Measurements from ENCODE around the gene ZNF407.

Gene ZNF407

DNA sequence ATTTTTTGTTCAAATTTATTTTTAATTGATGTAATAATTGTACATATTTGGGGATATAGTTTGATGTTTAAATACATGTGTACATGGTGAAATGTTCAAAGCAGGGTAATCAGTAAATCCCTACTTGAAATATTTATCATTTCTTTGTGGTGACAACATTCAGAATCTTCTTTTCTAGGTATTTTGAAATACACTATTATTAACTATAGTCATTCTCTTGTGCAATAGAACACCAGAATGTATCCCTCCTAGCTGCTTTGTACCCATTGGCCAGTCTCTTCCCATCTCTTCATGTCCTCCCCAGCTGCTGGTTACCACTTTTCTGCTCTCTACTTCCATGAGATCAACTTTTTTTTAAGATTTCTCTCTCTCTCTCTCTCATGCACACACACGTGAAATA, 126.5 kb downstream of the ZNF407 start:
- Histone ChIP-seq H3F3A (ENCODE audit: insufficient read depth) (no peaks in the 10 kb centered on the region), H3K9me2 (replicated peaks; ENCODE audit: insufficient read depth, low read length) (no peaks in the 10 kb centered on the region), H3K36me3 (ENCODE audit: low read length) (no peaks in the 10 kb centered on the region), H3K27me3 (ENCODE audit: low read length) (no peaks in the 10 kb centered on the region), H3K79me2 (ENCODE audit: insufficient read depth, low read length) (no peaks in the 10 kb centered on the region), H3K9ac (ENCODE audit: low read length) (no peak overlapping the region), H3K27ac (ENCODE audit: low read depth, low read length) (no peak overlapping the region), H2AFZ (ENCODE audit: low read depth, low read length, severe bottlenecking) (no peak overlapping the region), H3K9me3 (ENCODE audit: insufficient read depth, low read length) (no peaks in the 10 kb centered on the region), H3K4me3 (ENCODE audit: insufficient read depth, low read length, poor library complexity, severe bottlenecking) (no peak overlapping the region), H3K4me2 (ENCODE audit: low read depth, low read length, poor library complexity, severe bottlenecking) (no peak overlapping the region), H4K20me1 (ENCODE audit: low read depth, low read length) (no peaks in the 10 kb centered on the region)
- TF ChIP-seq, protein P1, sequence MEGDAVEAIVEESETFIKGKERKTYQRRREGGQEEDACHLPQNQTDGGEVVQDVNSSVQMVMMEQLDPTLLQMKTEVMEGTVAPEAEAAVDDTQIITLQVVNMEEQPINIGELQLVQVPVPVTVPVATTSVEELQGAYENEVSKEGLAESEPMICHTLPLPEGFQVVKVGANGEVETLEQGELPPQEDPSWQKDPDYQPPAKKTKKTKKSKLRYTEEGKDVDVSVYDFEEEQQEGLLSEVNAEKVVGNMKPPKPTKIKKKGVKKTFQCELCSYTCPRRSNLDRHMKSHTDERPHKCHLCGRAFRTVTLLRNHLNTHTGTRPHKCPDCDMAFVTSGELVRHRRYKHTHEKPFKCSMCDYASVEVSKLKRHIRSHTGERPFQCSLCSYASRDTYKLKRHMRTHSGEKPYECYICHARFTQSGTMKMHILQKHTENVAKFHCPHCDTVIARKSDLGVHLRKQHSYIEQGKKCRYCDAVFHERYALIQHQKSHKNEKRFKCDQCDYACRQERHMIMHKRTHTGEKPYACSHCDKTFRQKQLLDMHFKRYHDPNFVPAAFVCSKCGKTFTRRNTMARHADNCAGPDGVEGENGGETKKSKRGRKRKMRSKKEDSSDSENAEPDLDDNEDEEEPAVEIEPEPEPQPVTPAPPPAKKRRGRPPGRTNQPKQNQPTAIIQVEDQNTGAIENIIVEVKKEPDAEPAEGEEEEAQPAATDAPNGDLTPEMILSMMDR (IDR thresholded peaks at IDR 0.05; ENCODE audit: insufficient read depth, low read length, poor library complexity, severe bottlenecking), result no peak
- TF ChIP-seq EZH2phosphoT487 (conservative IDR thresholded peaks at IDR 0.05; ENCODE audit: low read length), result no peak

DNA sequence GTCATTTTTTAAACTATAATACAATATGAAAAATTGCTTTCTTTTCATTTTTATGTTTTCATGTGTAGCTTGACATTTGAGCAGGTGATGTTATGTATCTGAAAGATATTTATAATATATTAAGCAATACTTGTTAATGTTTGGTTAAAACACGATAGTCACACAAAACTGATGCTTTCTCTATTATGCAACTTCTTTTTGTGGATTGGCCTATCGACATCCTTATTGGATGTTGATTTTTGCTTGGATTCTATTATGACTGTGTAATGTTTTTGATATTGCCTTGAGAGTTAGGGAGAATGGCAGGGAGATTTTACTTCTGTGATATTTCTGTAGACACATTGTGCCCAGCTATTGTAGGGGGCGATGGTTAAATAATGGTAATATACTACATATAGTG, 128.0 kb downstream of the ZNF407 start:
- H3K9me2 ChIP-seq (replicated peaks; ENCODE audit: insufficient read depth, low read length), result no peaks in the 10 kb centered on the region
- no peak overlapping the region for H3K4me2 ChIP-seq (ENCODE audit: low read depth, low read length, poor library complexity, severe bottlenecking)
- H3K9me3 ChIP-seq (ENCODE audit: insufficient read depth, low read length), result no peaks in the 10 kb centered on the region
- H3K27ac ChIP-seq (ENCODE audit: low read depth, low read length), result no peak overlapping the region
- no peaks in the 10 kb centered on the region for H3K79me2 ChIP-seq (ENCODE audit: insufficient read depth, low read length)
- no peaks in the 10 kb centered on the region for H3F3A ChIP-seq (ENCODE audit: insufficient read depth)
- H4K20me1 ChIP-seq (ENCODE audit: low read depth, low read length), result no peaks in the 10 kb centered on the region
- H3K9ac ChIP-seq (ENCODE audit: low read length), result no peak overlapping the region
- TF ChIP-seq, protein P1 (IDR thresholded peaks at IDR 0.05; ENCODE audit: insufficient read depth, low read length, poor library complexity, severe bottlenecking), result no peak
- no peak for TF ChIP-seq EZH2phosphoT487 (conservative IDR thresholded peaks at IDR 0.05; ENCODE audit: low read length)
- H3K4me3 ChIP-seq (ENCODE audit: insufficient read depth, low read length, poor library complexity, severe bottlenecking), result no peak overlapping the region
- H3K36me3 ChIP-seq (ENCODE audit: low read length), result no peaks in the 10 kb centered on the region
- H2AFZ ChIP-seq (ENCODE audit: low read depth, low read length, severe bottlenecking), result no peak overlapping the region
- no peaks in the 10 kb centered on the region for H3K27me3 ChIP-seq (ENCODE audit: low read length)

DNA sequence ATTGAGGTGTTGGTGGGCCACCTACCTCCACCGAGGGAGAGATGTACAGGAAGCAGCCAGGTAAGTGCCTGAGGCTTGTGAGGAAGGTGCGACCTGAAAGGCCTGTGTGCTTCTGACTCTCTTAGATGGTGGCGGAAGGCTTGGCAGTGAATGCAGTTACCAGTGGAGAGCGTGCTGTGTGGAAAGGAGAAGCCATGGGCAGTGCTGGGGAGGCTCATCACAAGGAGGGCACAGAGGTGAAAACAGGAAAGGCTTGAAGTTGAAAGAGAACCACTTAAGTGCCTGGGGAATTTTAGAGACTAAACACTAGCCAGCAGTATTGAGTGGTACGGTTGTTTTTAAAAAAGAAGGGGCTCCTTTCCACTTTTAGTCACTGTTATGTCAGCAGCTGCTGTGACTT, 130.9 kb downstream of the ZNF407 start:
- no peaks in the 10 kb centered on the region for H3K36me3 ChIP-seq (ENCODE audit: low read length)
- no peak overlapping the region for H3K4me2 ChIP-seq (ENCODE audit: low read depth, low read length, poor library complexity, severe bottlenecking)
- no peaks in the 10 kb centered on the region for H4K20me1 ChIP-seq (ENCODE audit: low read depth, low read length)
- H2AFZ ChIP-seq (ENCODE audit: low read depth, low read length, severe bottlenecking), result no peak overlapping the region
- H3K9me2 ChIP-seq (replicated peaks; ENCODE audit: insufficient read depth, low read length), result no peaks in the 10 kb centered on the region
- H3F3A ChIP-seq (ENCODE audit: insufficient read depth), result no peaks in the 10 kb centered on the region
- TF ChIP-seq, protein P1 (IDR thresholded peaks at IDR 0.05; ENCODE audit: insufficient read depth, low read length, poor library complexity, severe bottlenecking), result no peak
- TF ChIP-seq EZH2phosphoT487 (conservative IDR thresholded peaks at IDR 0.05; ENCODE audit: low read length), result no peak
- no peak overlapping the region for H3K27ac ChIP-seq (ENCODE audit: low read depth, low read length)
- H3K9ac ChIP-seq (ENCODE audit: low read length), result no peak overlapping the region
- H3K4me3 ChIP-seq (ENCODE audit: insufficient read depth, low read length, poor library complexity, severe bottlenecking), result no peak overlapping the region
- H3K79me2 ChIP-seq (ENCODE audit: insufficient read depth, low read length), result no peaks in the 10 kb centered on the region
- H3K27me3 ChIP-seq (ENCODE audit: low read length), result no peaks in the 10 kb centered on the region
- H3K9me3 ChIP-seq (ENCODE audit: insufficient read depth, low read length), result no peaks in the 10 kb centered on the region
